ENCODE data around the gene TOM1.

The TOM1 gene

GRCh38 chr22:35299217-35299672 is 449 bp upstream of the TOM1 start:
- H3K27me3 Mint-ChIP-seq: no peaks in the 10 kb centered on the region
- no peaks in the 10 kb centered on the region for H3K9me3 Mint-ChIP-seq
- peaks cover 40% of the 10 kb centered on the region for H3K4me1 Mint-ChIP-seq
- peaks cover 3% of the 10 kb centered on the region for H3K36me3 Mint-ChIP-seq
- H3K27ac Mint-ChIP-seq: peak overlapping the region; percentile 96
- H3K4me3 Mint-ChIP-seq: peak overlapping the region; percentile 95

GRCh38 chr22:35301372-35301874 is 1.7 kb downstream of the TOM1 start:
- peaks cover 3% of the 10 kb centered on the region for H3K36me3 Mint-ChIP-seq
- H3K27me3 Mint-ChIP-seq: no peaks in the 10 kb centered on the region
- peak overlapping the region; percentile 46 for H3K27ac Mint-ChIP-seq
- H3K4me3 Mint-ChIP-seq: peak overlapping the region; percentile 95
- no peaks in the 10 kb centered on the region for H3K9me3 Mint-ChIP-seq
- peaks cover 59% of the 10 kb centered on the region for H3K4me1 Mint-ChIP-seq

- Mint-ChIP-seq H3K36me3 (peaks cover 3% of the 10 kb centered on the region), H3K4me3 (peak overlapping the region; percentile 33), H3K27ac (peak overlapping the region; percentile 68), H3K9me3 (no peaks in the 10 kb centered on the region), H3K4me1 (peaks cover 76% of the 10 kb centered on the region), H3K27me3 (no peaks in the 10 kb centered on the region)
Observed at GRCh38 chr22:35303029-35303624, 3.4 kb downstream of the TOM1 start.

GRCh38 chr22:35305525-35306070 is 5.9 kb downstream of the TOM1 start:
- peaks cover 3% of the 10 kb centered on the region for H3K36me3 Mint-ChIP-seq
- H3K9me3 Mint-ChIP-seq: no peaks in the 10 kb centered on the region
- no peak overlapping the region for H3K4me3 Mint-ChIP-seq
- H3K27ac Mint-ChIP-seq: no peak overlapping the region
- H3K27me3 Mint-ChIP-seq: no peaks in the 10 kb centered on the region
- H3K4me1 Mint-ChIP-seq: peaks cover 87% of the 10 kb centered on the region

- H3K27ac Mint-ChIP-seq: peak overlapping the region; percentile 84
- H3K36me3 Mint-ChIP-seq: peaks cover 3% of the 10 kb centered on the region
- no peaks in the 10 kb centered on the region for H3K9me3 Mint-ChIP-seq
- H3K27me3 Mint-ChIP-seq: no peaks in the 10 kb centered on the region
- peaks cover 89% of the 10 kb centered on the region for H3K4me1 Mint-ChIP-seq
- H3K4me3 Mint-ChIP-seq: peak overlapping the region; percentile 27
Observed at GRCh38 chr22:35306350-35306967, 6.8 kb downstream of the TOM1 start.

GRCh38 chr22:35307372-35307771 is 7.7 kb downstream of the TOM1 start:
- peaks cover 92% of the 10 kb centered on the region for H3K4me1 Mint-ChIP-seq
- H3K27me3 Mint-ChIP-seq: no peaks in the 10 kb centered on the region

GRCh38 chr22:35307892-35308291 is 8.2 kb downstream of the TOM1 start:
- Mint-ChIP-seq H3K27me3 (no peaks in the 10 kb centered on the region), H3K27ac (no peak overlapping the region), H3K4me3 (no peak overlapping the region), H3K36me3 (peaks cover 3% of the 10 kb centered on the region), H3K4me1 (peaks cover 93% of the 10 kb centered on the region), H3K9me3 (no peaks in the 10 kb centered on the region)

More at GRCh38 chr22:35307372-35307771, 7.7 kb downstream of the TOM1 start:
- H3K9me3 Mint-ChIP-seq: no peaks in the 10 kb centered on the region
- H3K4me3 Mint-ChIP-seq: no peak overlapping the region
- peaks cover 3% of the 10 kb centered on the region for H3K36me3 Mint-ChIP-seq
- no peak overlapping the region for H3K27ac Mint-ChIP-seq

- Mint-ChIP-seq H3K9me3 (no peaks in the 10 kb centered on the region), H3K4me3 (peak overlapping the region; percentile 60), H3K27ac (peak overlapping the region; percentile 79), H3K4me1 (peaks cover 93% of the 10 kb centered on the region), H3K27me3 (no peaks in the 10 kb centered on the region), H3K36me3 (peaks cover 3% of the 10 kb centered on the region)
Observed at GRCh38 chr22:35308480-35309021, 8.9 kb downstream of the TOM1 start.

- Mint-ChIP-seq H3K9me3 (no peaks in the 10 kb centered on the region), H3K4me3 (peak overlapping the region; percentile 36), H3K27ac (peak overlapping the region; percentile 30), H3K36me3 (no peaks in the 10 kb centered on the region), H3K27me3 (no peaks in the 10 kb centered on the region), H3K4me1 (peaks cover 88% of the 10 kb centered on the region)
Observed at GRCh38 chr22:35310556-35311550, 11.2 kb downstream of the TOM1 start.

- H3K9me3 Mint-ChIP-seq: no peaks in the 10 kb centered on the region
- H3K27me3 Mint-ChIP-seq: no peaks in the 10 kb centered on the region
- no peaks in the 10 kb centered on the region for H3K36me3 Mint-ChIP-seq
- H3K4me1 Mint-ChIP-seq: peaks cover 84% of the 10 kb centered on the region
- H3K27ac Mint-ChIP-seq: no peak overlapping the region
- H3K4me3 Mint-ChIP-seq: no peak overlapping the region
Observed at GRCh38 chr22:35311551-35311999, 11.9 kb downstream of the TOM1 start.

- Mint-ChIP-seq H3K36me3 (no peaks in the 10 kb centered on the region), H3K4me1 (peaks cover 75% of the 10 kb centered on the region), H3K27ac (no peak overlapping the region), H3K4me3 (no peak overlapping the region), H3K27me3 (no peaks in the 10 kb centered on the region), H3K9me3 (no peaks in the 10 kb centered on the region)
Observed at GRCh38 chr22:35312198-35313059, 12.7 kb downstream of the TOM1 start.

- Mint-ChIP-seq H3K27ac (no peak overlapping the region), H3K9me3 (no peaks in the 10 kb centered on the region), H3K4me3 (no peak overlapping the region), H3K4me1 (peaks cover 64% of the 10 kb centered on the region), H3K36me3 (no peaks in the 10 kb centered on the region), H3K27me3 (no peaks in the 10 kb centered on the region)
Observed at GRCh38 chr22:35313311-35314121, 13.8 kb downstream of the TOM1 start.

GRCh38 chr22:35314161-35314942 is 14.7 kb downstream of the TOM1 start:
- Mint-ChIP-seq H3K36me3 (no peaks in the 10 kb centered on the region), H3K9me3 (no peaks in the 10 kb centered on the region), H3K27ac (peak overlapping the region; percentile 65), H3K4me1 (peaks cover 56% of the 10 kb centered on the region), H3K27me3 (no peaks in the 10 kb centered on the region), H3K4me3 (no peak overlapping the region)
